ENCODE measurements around the gene MOB3C.

The MOB3C gene

DNA sequence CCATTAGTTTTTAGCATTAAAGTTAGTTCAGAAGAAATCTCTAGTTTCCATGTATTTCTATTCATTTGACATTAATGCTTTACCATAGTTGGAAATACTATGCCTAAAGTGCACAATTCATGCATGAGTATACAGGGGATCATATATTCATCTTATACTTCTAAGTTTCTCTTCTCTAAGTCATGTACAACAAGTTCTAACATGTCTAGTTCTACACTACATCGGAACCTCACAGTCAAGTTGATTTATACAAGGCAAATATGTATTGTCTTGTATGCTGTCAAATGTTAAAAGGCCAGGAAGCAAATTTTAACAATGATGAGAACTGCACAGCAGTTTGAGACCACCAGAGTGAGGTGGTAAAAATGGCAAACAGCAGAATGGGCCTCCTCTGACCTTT lies 22.9 kb upstream of the MOB3C start:
- in situ Hi-C loops (cut with MboI; ENCODE audit: low sequenced_read_pairs), result no loop called here

DNA sequence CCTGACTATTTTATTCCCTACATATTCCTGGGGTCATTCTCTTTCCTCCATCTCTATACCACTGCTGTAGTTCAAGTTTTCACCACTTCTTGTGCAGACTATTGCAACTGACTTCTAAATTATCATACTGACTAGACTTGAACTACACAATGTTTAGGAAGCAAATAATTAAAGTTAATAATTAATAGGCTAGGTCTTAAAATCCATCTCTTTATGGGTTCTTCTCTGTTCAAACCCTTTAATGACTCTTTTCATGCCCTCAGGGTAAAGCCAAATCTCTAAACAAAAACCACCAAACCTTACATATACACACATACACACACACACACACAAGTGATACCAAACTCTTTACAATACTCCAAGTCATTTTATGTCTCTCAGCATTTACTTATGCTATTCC lies 22.3 kb upstream of the MOB3C start:
- in situ Hi-C loops (cut with MboI; ENCODE audit: low sequenced_read_pairs), result no loop called here

DNA sequence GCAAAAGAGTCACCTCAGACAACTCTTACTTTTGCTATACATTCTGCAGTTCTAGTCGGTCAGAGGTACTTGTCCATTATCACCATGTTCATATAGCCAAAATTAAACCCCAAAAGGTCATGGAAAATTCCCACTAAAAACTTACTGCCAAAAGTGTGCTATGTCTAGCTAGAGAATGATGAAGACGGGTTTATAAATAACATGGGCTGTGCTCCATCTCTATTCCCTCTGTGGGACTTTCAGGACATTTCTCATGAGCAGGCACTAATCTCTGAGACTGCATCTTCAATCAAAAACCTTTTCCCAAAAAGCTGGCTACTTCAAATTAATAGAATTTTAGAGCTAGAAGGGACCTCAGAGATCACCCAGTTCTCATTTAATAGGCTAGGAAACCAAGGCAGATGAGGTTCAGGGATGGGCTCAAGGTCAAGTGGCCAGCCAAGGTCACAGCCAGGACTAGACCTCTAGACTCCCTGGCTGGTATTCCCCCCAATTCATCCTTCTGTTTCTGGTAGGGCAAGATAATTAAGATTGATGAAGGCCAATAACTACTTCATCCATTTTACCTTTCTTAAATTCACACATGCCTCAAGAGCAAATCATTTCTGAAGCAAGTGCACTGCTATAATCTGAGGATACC lies 21.0 kb upstream of the MOB3C start:
- in situ Hi-C loops (cut with MboI; ENCODE audit: low sequenced_read_pairs), result no loop called here

DNA sequence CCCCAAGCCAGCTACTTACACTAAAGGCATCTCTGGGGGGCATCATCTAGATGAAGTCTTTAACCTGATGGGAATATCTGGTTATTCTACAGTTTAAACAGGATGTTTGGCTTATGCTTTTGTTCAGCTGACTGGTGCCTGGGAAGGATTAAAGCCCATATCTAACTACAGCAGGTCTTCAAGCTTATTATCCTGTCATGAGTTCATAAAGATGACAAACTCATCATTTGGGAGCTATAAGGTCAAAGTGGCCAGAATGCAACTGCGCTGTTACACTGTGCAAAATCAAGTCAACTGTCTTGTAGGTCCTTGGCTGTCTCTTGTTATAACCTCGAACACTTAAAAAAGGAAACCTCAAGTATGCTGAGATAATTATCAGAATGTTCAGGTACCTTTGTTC lies 18.6 kb upstream of the MOB3C start:
- in situ Hi-C loops (cut with MboI; ENCODE audit: low sequenced_read_pairs), result no loop called here

DNA sequence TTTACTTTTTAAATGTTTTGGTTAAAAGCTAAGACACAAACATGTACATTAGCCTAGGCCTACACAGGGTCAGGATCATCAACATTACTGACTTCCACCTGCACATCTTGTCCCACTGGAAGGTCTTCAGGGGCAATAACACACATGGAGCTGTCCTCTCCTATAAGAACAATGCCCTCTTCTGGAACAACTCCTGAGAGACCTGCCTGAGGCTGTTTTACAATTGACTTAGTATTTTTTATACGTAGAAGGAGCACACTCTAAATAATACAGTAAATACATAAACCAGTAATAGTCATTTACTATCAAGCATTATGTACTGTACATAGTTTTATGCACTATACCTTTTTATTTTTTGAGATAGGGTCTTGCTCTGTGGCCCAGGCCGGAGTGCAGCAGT lies 14.1 kb upstream of the MOB3C start:
- in situ Hi-C loops (cut with MboI; ENCODE audit: low sequenced_read_pairs), result no loop called here

DNA sequence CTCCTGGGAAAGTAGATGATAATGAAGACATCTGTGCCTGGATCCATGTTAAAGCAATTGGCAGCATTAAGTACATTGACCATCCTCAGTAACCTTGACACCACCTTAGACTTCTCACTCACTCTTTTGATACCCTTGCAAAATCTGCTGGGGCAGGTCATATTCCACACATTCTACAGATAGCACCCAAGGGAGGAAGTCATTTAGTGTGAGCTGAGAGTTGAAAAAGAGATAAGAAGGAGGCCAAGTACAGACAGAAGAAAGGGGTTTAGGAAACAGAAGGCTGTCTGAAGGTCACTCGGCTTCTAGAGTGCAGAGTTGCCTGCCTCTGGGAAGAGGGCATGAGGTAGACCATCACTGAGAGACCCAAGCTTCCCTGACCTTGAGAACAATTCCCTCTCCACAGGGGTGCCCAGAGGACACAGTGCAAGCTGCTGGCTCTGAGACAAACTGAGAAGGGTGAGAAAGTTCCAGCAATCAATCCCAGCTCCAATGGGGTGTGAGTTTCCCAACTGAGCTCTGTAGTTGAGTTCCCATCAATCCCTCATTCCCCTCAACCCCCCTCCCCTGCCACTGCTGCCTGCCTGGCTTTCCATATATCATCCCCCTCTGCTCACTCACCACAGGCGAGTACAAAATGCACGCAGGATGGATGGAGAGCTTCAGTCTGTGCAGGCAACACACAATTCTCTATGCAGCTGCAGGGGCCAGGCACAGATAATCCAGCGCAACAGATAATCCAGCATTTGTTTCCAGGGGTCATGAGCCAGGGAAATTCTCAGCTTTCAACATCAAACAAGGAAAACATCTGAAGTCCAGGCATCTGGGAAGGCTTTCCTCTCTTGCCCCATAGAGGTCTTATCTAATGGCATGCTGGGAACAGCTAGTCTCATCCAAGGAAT lies 7.4 kb upstream of the MOB3C start:
- in situ Hi-C loops (cut with MboI; ENCODE audit: low sequenced_read_pairs), result no loop called here

DNA sequence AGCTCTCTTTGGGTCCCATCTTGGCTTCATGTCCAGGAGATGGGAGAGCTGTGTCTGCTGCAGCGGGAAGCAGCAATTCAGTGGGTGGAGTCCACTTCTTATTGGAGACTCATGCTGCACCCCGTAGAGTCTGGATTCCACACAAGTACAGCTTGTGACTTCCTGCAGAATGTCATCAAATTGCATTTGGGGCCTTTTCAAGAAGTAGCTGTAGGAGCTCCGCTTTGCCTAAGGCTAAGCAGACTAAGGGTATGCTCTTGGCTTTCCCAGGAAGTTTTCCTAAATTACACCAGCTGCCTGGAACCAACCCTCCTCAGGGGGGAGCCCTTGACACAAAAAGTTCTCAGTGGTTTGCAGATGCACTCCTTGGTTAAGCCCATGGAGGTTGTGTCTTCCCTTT lies 5.7 kb upstream of the MOB3C start:
- in situ Hi-C loops (cut with MboI; ENCODE audit: low sequenced_read_pairs), result no loop called here

DNA sequence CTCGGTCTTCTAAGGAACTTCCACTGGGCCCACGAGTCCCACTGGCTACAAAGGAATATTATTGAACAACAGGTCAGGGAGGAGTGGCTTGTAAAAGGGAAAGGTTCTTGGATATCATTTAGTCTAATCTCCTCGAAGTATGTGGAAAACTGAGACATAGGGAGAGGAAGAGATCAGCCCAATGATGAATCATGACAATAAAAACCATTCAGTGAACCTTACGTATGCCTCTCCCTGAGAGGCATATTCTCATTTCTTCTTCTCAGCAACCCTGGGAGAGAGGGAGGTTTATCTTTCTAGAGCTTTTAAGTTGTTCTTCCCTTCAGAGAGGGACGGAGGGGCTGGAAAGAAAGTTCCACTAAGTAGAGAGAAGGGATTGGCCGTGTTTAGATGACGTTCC lies 5.3 kb upstream of the MOB3C start:
- in situ Hi-C loops (cut with MboI; ENCODE audit: low sequenced_read_pairs), result no loop called here

DNA sequence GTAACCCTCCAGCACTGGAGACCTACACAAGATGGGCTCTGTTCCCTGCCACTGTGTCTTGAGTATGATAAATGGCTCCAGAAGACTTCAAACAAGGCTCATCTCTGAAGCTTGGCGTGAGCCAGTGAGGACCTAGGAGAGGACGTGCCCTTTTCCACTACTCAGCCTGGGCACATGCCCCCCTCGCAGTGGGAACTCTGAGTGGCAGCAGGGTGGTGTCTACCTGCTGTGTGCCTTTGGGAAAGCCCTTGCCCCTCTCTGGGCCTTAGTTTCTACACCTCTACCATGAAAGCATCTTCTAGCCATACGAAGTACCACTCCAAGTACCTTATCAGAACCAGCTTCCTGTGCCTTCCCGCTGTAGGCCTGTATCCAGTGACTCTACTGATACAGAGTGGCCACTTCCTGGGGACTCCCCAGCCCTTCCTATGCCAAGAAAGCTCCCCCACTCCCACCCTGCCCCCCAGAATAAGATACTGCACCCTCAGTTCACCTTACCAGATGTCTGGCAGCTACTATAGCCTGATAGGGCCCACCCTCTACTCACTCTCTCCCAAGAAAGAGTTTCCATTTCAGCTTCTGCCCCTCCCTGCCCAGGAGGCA lies 3.1 kb upstream of the MOB3C start:
- in situ Hi-C loops (cut with MboI; ENCODE audit: low sequenced_read_pairs), result no loop called here

DNA sequence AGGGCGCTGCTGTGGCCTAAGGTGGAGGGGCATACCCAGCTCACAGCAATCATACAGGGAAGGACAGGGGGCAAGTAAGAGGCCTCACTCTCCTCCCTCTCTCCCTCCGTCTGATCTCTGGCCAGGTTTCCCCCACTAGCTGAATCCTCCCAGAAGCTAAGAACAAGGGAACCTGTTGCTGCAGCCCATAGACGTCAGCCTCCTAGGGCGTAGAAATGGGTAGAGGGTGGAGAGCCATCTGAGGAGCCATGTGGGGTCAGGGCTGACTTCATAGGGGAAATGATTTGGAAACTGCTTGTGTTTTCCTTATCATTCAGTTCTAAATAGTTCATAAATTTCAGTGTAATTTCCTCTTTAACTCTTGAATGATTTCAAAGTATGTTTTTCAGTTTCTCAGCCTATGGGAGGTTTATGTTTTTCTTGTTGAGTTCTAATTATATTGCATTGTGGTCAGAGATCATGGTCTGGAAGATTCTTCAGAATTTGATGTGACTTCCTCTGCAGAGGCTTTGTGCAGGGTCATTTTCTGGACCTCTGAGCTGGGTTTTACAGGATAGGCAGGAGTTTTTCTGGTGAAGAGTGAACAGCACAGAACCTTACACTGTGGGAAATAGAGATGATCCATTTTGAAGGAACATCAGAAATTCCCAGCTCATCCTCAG lies 2.3 kb upstream of the MOB3C start:
- in situ Hi-C loops (cut with MboI; ENCODE audit: low sequenced_read_pairs), result no loop called here

DNA sequence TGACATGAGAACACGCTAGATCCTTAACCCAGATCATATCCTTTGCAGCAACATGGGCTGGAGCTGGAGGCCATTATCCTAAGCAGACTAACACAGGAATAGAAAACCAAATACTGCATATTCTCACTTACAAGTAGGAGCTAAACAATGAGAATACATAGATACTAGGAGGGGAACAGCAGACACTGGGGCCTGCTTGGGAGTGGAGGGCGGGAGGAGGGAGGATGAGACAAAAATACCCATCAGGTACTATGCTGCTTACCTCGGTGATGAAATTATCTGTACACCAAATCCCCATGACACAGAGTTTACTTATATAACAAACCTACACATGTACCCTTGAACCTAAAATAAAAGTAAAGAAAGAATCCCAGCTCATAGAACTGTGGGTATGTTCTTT lies 1.2 kb upstream of the MOB3C start:
- in situ Hi-C loops (cut with MboI; ENCODE audit: low sequenced_read_pairs), result no loop called here

DNA sequence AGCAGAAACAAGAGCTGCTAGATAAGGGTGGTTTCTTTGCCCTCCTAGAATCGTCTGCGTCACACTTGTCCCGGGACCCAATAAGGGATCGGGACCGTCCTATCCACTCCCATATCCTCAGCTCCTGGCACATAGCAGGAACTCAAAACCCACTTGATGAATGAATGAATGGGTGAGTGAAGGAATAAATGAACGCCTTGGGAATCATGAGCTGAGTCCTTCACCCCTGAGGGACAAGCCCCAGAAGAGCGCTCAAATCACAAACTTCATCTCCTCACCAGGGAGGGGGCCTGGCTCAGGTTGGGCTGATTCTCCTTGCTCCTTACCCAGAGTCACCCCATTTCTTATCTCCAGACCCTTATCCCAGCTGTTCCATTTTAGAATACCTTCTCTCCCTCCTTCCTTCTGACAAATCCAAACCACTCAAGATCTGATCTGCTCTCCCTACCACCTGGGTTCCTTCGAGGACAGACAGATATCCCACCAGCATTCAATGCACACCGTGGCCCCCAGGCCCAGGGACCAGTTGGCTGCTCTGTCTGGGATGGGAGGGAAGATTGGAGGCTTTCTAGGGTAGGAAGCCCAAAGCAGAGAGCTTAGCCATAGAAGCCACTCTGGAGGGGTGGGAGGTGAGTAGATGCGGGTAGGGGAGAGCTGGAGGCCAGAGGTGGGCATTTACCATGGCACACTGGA lies 643 bp upstream of the MOB3C start:
- in situ Hi-C loops (cut with MboI; ENCODE audit: low sequenced_read_pairs), result no loop called here

DNA sequence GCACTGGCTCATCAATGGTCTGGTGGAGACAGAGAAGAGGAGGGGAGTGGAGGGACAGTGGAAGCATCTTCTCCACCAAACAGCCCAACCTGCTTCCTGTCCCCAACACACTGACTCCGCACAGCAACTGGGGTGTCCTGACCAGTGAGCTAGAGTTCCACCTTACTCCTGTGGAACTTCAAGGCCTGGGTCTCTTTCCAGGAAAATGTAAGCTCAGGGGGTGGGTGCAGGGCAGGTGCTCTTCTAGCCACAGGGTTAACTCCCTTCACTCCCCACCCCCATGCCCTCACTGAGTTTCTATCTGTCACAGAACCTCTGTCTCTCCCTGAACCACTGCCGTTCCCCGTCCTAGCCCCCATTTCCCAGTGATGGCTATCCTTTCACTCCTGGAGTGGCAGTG lies 876 bp downstream of the MOB3C start:
- in situ Hi-C loops (cut with MboI; ENCODE audit: low sequenced_read_pairs), result no loop called here

DNA sequence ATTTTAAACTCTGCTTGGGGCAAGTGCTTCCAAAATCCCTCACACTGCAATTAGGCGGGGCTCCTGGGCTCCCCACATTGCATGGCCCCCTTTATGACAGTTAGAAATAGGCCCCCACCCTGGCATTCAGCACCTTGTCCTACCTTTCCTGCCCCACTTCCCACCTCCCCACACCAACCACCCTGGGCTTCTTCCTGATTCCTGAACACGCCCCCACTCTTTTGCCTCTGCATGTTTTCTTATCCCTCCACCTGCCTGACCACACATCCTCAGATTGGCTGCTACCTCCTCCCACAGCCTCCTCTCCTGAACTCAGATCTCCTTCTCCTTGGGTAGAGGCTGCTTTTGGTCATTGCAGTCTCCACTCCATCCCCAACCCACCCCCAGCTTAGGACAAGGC lies 1.5 kb downstream of the MOB3C start:
- in situ Hi-C loops (cut with MboI; ENCODE audit: low sequenced_read_pairs), result no loop called here

DNA sequence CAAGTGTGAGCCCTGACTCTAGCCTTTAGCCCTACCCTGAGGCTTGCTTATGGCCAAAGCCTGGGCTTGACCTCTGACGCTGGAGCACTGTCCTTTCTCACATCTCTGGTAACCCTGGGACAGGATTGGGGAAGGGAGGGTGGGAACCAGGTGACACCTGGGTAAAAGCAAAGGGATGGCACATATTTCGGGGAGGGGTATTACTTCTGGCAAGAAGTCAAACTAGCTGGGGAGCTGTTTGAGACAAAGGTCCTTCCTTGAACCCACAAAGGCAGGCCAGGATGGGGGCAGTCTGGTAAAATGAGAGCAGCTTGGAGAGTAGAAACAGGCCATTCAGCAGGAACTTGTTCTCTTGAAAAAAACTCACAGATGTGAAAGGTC lies 2.0 kb downstream of the MOB3C start:
- in situ Hi-C loops (cut with MboI; ENCODE audit: low sequenced_read_pairs), result no loop called here

DNA sequence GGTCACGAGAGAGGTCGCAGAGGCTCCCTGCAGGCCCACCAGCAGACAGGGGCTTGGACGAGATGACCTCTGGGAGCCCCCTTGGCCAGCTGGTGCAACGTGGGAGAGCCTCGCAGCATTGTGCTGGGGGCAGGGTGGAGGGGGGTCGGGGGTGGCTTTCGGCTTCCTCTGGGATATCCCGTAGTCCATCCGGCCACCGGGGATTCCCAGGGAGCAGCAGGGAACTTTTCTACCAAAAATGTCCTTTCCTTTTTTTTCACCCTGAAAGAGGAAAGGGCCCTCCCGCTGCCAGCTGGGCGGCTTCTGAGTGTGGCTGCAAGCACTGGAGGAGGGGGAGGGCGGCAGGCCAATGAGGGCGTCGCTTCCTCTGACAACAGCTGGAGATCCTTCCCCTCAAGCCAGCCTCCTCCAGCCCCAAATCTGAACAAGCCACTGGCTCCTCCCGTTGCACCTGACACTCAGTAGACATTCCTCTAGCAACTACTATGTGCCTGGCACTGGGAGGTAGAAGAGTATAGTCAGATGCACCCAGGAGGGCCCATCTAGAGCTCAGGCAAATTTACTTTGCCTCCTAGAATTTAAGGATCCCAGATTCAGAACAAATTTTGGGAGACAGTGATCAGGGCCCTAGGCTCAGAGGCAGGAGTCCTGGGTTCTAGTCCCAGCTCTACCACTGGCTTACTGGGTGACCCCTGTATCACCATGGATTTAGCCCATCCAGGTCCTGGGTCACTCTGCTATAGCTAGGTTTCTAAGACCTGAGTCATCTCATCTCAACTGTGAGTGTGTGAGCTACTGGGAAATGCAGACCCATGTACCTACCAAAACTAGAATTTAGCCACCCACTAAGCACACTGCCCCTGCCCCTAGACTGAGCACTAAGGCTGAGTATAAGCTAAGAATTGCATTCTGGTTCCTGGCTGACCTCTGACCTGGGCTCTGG lies 2.7 kb downstream of the MOB3C start:
- in situ Hi-C loops (cut with MboI; ENCODE audit: low sequenced_read_pairs), result no loop called here

DNA sequence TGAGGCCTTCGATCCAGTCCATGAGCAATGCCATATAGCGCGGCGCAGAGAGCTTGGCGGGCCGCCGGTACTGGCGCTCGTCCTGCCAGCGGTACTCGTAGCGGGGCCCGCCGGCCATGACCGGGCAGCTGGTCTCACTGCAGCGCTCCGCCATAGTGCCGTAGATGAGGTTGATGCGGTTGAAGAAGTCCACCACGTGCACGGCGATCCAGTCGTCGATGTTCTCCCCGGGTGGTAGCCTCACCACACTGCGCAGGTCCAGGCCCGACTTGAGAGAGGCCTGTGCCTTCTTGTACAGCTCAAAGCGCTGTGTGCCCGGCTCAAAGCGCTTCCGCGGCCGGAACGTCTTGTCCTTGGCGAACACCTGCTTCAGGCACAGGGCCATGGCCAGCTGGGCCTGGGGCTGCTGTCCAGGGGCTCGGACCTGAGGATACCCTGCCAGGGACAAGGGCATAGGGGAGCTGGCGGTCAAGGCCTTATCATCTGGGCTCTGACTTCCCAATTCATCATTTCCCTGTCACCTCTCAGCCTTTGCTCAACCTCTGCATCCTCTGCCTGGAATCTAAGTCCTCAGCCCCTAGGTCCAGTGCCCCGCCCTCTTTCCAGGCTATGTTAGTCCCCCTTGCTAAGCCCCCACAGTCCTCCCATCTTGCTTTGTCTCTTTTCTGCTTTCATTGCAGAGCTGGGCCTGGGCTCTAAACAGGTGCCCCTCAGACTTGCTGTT lies 3.5 kb downstream of the MOB3C start:
- in situ Hi-C loops (cut with MboI; ENCODE audit: low sequenced_read_pairs), result no loop called here

DNA sequence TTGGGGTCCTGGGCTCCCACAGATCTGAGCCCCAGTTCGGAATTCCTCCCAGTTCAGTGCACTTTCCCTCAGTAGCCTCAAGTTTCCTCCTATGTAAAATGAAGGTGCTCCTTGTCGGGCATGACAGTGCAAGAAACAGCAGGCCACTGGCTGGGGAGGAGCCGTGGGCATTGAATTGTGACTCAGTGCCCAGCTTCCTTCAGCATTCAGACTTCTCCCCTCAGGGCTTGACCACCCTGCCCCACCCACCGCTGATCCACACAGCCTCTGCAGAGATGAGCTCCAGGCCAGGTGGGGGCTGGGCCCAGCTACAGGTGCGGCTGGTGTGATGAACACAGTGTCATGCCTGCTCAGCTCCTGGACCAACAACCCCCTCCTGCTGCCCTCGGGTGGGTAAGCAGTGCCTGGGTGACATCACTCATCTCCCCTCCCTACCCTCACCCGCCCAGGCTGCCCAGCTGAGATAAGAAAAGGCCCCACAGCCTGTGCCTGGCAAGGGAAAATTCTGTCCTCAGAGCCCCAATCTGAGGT lies 4.9 kb downstream of the MOB3C start:
- in situ Hi-C loops (cut with MboI; ENCODE audit: low sequenced_read_pairs), result no loop called here

Measured in HL-60/S4 (cell line).